Fibroblast of skin of left biceps (primary cell): ENCODE results near the gene NPTN.
"Not testable (repeated sequence)": the region's sequence is repeated elsewhere in the genome, so short reads cannot be mapped to it uniquely, and the experiment has no call there.

Experiments used
- DNase-seq, 2 experiments: peaks; one replicate each; pipeline ENCODE4 v3.0.0-alpha.2; 2013; ENCODE audit warnings: low read depth in 2 of 2

NPTN gene

GRCh38 chr15:73570355-73571032 is 62.7 kb downstream of the NPTN start:
- DNase-seq, result no peak

GRCh38 chr15:73569361-73569760 is 63.8 kb downstream of the NPTN start:
- no peak for DNase-seq

DNA sequence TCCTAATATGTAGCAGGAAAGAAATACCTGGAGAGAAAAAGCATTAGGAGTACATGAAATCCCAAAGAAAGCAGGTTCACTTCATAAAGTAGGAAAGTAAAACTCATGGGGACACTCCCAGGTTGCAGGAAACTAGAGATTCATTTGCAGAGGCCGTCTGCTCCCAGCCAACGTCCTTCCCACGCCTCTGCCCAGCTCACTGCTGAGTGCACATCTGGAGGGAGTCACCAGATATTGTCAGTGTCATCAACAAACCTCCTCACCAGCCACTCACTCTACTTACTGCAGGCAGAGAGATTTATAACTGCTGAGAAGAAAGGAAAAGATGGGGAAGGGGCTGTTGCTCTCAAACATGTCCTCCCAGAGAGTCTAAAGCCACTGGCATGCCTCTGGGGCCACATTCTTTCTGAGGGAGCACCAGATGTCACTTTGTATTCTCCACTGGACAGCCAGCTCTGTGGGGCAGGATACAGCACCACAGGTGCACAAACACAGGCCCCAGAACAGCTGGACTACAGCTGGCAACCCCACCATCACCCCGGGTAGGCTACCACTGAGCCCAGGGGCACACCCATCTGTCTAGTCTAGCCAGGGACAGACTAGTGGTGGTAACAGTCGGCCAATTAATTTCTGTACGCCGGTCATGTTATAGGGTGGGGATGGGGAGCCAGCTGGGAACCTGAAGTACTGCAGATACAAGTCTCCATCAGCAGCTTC is 64.5 kb downstream of the NPTN start:
- no peak for DNase-seq

- DNase-seq, result no peak
Measured at GRCh38 chr15:73567020-73567419, 66.2 kb downstream of the NPTN start.

GRCh38 chr15:73564255-73564654 is 68.9 kb downstream of the NPTN start:
- DNase-seq, result no peak

DNA sequence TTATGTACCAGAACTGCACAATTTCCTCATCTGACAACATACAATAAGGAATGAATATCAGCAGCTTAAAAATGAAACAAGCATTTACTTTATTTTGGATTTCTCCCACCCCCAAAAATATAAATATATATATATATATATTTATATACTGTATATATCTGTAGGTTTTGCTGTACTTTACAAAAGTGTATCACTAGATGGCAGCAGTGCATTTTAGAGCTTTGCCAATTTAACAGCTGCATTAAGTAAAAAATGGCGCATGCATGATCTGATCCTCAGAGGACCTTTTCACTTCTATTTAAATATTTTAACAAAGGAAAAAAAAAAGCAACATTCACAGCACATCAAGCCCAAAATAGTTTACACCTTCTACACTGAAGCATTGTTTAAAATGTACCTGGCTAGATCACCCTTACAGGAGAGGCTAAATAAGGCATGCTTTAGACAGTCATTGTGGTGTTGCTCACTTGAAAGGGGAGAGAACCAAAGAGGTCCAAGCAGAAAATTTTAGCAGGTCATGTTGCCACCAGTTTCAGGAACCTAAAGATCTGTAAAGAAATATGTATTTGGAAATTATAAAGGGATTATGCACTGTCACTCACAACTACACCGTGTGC is 72.6 kb downstream of the NPTN start:
- DNase-seq, result peak; percentile 37 to 50

- no peak for DNase-seq
Measured at GRCh38 chr15:73558529-73558928, 74.7 kb downstream of the NPTN start.

DNA sequence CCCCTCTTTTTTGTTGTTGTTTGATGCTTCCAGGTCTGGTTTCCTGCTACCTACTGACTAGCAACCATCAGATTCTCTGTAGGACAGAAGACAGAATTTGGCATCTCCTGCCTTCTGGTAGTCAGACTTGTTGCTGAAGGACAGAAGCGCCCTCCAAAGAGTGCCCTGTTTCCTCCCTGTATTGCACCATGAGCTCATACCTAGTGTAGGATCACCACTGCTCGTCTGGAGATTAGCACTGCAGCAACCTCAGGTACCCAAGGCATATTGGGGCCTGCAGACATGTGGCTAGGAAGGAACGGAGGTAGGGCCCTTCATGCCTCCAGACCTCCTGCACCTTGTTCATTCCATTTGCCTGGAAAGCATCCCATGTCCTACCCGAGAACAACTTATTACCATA is 78.1 kb downstream of the NPTN start:
- DNase-seq, result no peak

GRCh38 chr15:73550190-73550589 is 83.0 kb downstream of the NPTN start:
- DNase-seq, result no peak

GRCh38 chr15:73548925-73549324 is 84.3 kb downstream of the NPTN start:
- not testable (repeated sequence) for DNase-seq

DNA sequence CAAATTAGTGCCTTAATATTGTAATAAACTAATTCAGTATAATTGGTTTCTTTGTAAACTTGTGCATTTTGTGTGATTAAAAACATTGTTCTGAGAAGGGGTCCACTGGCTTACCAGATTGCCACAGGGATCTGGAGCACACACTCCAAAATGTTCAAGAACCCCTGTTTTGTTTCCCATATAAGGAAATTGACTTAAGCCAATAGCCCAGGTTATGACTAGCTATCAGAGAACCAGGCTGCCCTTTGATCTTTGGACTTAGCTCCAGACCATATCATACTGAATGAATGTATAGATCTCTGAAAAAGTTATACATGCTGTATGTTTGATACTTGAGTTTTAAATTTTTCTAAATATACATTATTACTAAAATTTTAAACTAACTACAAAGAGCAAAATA is 91.7 kb downstream of the NPTN start:
- DNase-seq, result no peak

- DNase-seq, result no peak
Measured at GRCh38 chr15:73540161-73540560, 93.0 kb downstream of the NPTN start.

GRCh38 chr15:73539212-73540128 is 93.7 kb downstream of the NPTN start:
- no peak for DNase-seq

GRCh38 chr15:73538563-73539211 is 94.5 kb downstream of the NPTN start:
- DNase-seq, result no peak

GRCh38 chr15:73538123-73538522 is 95.1 kb downstream of the NPTN start:
- DNase-seq, result no peak

- no peak for DNase-seq
Measured at GRCh38 chr15:73530649-73531048, 102.5 kb downstream of the NPTN start.

DNA sequence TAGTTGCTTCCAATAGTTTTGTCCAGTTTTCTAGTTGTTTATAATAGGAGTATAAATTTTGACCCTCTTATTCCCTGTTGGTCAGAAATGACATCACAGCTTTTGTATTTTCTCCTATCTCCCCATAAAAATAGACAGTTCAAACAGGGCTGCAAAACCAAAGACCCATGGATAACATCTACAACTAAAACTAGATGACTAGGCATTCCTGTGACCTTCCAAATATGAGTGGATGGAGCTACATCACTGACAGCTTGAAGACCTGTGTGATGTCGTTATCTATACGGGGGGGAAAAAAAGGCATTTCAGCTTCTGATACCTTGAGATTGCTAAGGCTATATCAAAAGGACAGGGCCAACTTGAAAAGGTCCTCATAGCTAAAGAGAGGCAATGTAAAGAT is 105.6 kb downstream of the NPTN start:
- DNase-seq, result no peak

GRCh38 chr15:73524919-73525318 is 108.3 kb downstream of the NPTN start:
- DNase-seq, result no peak

DNA sequence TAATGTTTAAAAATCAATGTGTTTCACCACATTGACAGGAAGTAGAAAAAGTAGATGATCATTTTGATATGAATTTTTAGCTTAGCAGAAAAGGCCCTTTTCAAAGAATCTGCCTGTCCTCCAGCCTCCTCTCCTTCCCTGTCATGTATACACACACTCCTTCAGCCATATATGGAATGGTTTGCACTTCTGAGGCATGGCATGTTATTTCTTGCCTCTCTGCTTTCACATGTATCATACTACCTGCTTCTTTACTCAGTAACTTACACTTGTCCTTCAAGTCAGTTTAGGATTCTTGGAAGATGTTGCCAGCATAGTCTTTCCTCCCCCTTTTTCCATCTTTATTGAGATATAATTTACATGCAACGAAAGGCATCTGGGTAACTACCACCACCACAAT is 111.2 kb downstream of the NPTN start:
- DNase-seq, result no peak

DNA sequence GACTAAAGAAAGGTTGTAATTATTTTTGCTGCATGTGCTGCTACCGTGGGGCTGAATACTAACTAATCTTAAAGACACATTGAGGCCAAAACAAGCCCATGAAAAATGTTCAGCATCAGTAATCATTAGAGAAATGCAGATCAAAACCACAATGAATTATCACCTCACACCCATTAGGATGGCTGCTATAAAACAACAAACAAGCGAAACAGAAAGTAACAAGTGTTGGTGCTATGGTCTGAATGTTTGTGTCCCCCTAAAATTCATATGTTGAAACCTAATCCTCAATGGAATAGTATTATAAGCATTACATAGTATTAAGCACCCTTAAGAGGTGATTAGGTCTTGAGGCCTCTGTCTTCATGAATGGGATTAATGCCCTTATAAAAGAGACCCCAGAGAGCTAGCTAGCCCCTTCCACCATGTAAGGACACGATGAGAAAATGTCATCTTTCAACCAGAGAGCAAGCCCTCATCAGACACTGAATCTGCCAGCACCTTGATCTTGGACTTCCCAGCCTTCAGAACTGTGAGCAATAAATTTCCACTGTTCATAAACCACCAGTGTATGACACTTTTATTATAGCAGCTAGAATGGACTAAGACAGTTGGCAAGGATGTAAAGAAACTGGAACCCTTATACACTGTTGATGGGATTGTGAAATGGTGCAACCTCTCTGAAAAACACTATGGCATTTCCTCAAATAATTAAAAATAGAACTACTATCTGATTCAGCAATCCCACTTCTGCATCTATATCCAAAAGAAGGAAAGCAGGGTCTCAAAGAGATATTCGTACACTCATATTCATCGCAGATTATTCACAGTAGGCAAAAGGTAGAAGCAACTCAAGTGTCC is 114.1 kb downstream of the NPTN start:
- no peak for DNase-seq
